VCaP (cell line): ENCODE results near the gene OVOL2.
A peak's percentile ranks its signal among the peaks of the same experiment; 100 is the strongest.
"Not testable (repeated sequence)": the region's sequence is repeated elsewhere in the genome, so short reads cannot be mapped to it uniquely, and the experiment has no call there.

Experiments
- H3K27ac ChIP-seq: fragments of 450-650 bp; 2 replicates; pipeline ENCODE4 v1.5.1; 2017
- CTCF ChIP-seq: fragments of 450-650 bp; conservative IDR thresholded peaks from 2 replicates; pipeline ENCODE4 v1.5.1; 2017; ENCODE audit warnings: mild to moderate bottlenecking, moderate library complexity

The OVOL2 gene

GRCh38 chr20:18057101-18057993 lies at the start of gene OVOL2:
TSS of gene OVOL2 (minus strand) at chr20:18057916. CDS start at chr20:18057634, 282 bp downstream.
- peak within 1 kb of the TSS; percentile 100 for H3K27ac ChIP-seq

GRCh38 chr20:18103497-18103896 lies 45.8 kb upstream of the OVOL2 start:
- H3K27ac ChIP-seq, result peak overlapping the region; percentile 60
- TF ChIP-seq CTCF, result no peak

More at GRCh38 chr20:18057101-18057993, at the start of gene OVOL2:
- TF ChIP-seq CTCF, result no peak

- TF ChIP-seq CTCF, result no peak
- no peak overlapping the region for H3K27ac ChIP-seq
Observed at GRCh38 chr20:18101125-18101810, 43.6 kb upstream of the OVOL2 start.

- H3K27ac ChIP-seq, result not testable (repeated sequence)
Observed at GRCh38 chr20:18100569-18100968, 42.9 kb upstream of the OVOL2 start.

- TF ChIP-seq CTCF, result no peak
- no peak overlapping the region for H3K27ac ChIP-seq
Observed at GRCh38 chr20:18094191-18094590, 36.5 kb upstream of the OVOL2 start.

- no peak overlapping the region for H3K27ac ChIP-seq
- no peak for TF ChIP-seq CTCF
Observed at GRCh38 chr20:18093388-18093787, 35.7 kb upstream of the OVOL2 start.

- no peak for TF ChIP-seq CTCF
- H3K27ac ChIP-seq, result no peak overlapping the region
Observed at GRCh38 chr20:18092890-18093289, 35.2 kb upstream of the OVOL2 start.

GRCh38 chr20:18091623-18092022 lies 33.9 kb upstream of the OVOL2 start:
- H3K27ac ChIP-seq, result no peak overlapping the region
- no peak for TF ChIP-seq CTCF
